Colon (tissue), 2 donors: ENCODE measurements around the gene TNS4.

ENCODE experiments used
- FAIRE-seq: peaks from 2 replicates; lab custom pipeline; 2012; peaks lifted over from hg19 to GRCh38; lab: Jason Lieb, UNC
- donor health status: control.
- donor health status: control.

TNS4 gene

GRCh38 chr17:40472733-40473452, 28.5 kb downstream of the TNS4 start:
- no peak for FAIRE-seq

DNA sequence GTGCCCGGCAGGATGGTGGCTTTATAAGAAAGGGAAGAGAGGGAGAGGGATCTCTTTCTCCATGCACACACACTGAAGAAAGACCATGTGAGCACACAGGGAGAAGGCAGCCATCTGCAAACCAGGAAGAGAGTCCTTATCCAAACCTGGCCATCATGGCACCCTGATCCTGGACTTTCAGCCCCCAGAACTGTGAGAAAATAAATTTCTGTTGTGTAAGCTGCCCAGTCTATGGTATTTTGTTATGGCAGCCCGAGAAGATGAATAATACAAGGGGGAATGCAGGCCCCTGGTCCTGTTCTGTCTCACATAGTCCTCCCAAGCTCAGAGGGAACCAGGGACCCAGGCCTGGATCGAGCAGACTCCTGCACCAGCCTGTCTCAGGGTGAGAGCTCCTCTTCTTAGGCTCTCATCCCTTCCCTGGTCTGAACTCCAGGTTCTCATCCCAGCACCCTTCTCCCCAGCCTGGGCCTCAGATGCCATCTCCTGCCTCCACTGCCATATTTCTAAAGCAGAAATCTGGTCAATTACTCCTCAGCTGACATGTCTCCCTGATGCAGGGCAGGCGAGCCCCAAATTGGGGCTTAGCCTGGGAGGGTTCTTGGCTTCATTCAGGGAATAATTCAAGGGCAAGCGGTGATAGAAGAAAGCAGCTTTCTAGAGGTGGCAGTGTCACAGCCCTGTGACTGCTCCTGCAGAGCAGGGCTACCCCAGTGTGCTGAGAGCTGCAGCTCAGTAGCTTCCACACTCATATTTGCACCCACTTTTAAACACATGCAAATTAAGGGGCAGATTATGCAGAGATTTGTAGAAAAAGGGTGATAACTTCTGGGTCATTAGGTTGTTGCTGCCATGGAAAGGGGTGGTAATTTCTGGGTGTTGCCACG, 29.3 kb downstream of the TNS4 start:
- FAIRE-seq: no peak

- FAIRE-seq: no peak
Observed at GRCh38 chr17:40470932-40471828, 30.2 kb downstream of the TNS4 start.

- FAIRE-seq: no peak
Observed at GRCh38 chr17:40469805-40470675, 31.4 kb downstream of the TNS4 start.

GRCh38 chr17:40468560-40468959, 32.9 kb downstream of the TNS4 start:
- FAIRE-seq: no peak

- FAIRE-seq: no peak
Observed at GRCh38 chr17:40467281-40467867, 34.0 kb downstream of the TNS4 start.

DNA sequence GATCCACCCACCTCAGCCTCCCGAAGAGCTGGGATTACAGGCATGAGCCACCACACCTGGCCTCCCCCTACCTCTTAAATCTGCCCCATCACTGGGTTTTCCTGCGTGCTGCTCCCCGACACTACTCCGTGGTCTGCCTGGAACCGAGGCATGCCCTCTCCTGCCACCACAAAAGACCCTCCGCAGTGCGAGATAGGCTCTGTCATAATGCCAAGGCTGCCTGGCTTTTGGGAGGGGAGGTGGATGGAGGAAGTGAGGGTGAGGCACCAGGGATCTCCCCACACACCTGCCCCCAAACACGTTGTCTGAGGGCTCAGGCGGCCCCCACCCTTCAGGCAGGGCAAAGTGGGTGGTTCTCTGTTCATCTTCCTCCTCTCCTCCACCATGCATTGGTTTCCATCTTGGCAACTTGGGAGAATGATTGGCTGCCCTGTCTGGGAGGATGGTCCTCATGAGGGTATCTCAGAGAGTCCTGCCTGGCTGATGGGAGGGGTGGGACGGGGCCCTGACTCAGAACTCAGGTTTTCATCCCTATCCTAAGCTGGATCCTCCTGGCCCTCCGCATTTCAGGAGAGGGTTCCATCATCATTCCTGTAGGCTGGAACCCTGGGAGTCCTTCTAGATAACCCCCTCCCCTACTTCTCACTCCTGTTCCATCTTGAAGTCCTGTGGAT, 35.0 kb downstream of the TNS4 start:
- FAIRE-seq: no peak

DNA sequence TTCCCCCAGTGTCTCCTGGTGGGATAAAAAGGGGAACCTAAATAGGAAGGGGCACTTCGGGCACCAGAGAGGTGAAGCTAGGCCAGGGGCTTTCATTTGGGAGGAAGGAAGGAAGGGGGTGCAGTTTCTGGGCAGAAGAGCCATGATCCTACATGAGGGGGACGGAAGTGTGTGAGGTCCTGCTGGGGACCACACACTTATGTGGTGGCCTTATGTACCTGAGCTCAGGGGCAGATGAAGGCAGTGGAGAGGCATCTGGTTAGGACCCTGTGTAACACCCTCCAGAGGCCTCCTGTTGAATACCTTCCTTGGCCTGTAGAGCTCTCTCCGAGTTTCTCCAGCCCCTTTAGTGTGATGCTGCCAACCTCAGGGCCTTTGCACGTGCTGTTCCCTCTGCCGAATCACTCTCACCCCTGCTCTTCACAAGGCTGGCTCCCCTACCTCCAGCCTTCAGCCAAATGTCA, 37.0 kb downstream of the TNS4 start:
- no peak for FAIRE-seq

- FAIRE-seq: no peak
Observed at GRCh38 chr17:40463122-40463550, 38.3 kb downstream of the TNS4 start.

DNA sequence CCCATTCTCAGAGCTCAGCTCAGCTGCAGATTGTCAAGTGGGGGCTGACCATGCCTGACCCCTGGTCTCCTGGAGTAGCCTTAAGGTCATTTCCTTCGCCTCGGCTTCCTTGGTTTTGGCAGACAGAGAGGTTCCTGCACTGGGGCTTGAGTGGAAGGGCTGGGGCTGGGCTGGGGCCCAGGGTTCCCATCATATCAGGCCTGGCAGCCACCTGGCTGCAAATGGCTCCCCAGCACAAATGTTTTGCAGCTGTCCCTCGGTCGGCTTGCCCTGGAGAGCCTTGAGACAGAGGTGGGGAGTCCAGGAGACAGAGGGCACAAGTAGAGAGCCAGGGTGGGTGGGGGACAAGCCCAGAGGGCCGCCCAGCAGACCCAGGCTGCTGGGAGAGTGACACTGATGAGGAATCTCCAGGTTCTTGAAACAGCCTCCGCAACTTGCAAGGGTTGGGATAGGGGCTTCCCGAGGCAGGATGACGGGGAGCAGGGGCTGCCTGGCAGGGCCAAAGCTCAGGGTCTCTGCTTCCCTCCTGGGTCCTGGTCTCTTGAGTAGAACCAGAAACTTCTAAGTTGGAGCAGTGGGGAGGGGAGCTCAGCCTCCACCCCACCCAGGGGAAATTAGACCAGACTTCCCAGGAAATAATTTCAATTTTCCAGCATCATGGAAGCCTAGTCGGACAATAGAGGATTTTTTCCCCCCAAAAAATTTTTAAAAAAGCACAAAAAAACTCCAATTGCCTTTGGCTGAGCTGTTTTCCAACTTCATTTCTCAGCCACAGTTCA, 38.9 kb downstream of the TNS4 start:
- FAIRE-seq: no peak

DNA sequence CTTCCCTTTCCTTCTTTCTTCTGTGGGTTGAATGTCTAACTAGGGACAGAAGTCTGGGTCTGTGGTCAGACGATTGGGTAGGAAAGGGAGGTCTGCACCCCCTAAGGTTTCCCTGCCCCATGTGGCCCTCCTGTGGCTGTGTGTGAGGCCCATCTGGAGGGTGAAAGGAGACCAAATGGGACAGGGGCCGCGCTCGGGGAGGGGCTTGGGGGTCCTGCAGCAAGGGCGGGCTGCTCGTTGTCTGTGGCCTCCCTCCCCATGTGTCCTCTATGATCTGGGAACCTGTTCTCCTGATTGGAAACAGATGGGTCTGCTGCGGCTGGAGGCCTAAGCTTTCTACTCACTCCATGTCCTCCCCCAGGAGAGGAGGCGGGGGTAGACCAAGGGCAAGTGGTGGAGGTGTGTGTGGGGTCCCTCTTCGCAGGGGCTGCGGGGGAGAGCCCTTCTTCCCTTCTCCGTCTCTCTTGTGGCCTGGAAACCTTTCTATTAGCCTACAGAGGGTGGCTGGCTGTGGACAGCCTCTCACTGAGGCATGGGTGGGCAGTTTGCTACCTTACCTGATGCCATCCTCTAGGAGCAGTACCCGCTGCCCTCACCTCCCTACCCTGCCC, 39.6 kb downstream of the TNS4 start:
- no peak for FAIRE-seq

DNA sequence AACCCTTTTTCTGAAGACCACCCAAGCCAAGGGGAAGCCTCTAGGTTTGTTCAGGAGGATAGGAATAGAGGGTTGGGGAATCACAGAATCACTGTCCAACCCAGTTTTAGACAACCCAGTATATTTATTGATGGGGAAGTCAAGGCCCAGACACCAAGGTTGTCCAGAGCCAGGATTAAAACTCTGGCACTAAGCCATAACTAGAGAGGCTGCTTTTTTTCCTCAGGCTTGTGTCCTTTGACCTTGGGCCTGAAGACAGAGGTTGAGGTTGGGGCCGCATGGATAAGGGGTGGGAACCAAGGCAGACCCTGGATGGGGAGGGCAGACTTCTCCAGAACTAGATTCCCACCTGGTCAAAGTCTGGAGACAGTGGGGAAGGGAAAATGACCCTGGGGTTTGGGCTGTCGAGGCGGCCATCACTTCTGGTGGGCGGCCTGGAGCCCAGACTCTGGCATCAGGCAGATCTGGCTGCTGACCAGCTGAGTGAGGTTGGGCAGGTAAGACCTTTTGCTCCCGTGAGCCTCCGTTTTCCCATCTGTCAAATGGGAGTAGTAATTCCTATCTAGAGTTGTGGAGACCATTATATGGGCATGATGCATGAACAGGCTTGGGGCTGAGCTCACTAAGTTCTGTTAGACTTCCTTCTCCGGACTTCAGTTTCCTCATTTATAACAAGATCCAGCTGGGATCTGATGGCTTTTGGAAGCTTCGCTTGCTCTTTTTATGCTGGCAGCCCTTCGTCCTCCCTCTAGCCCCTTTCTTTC, 40.3 kb downstream of the TNS4 start:
- no peak for FAIRE-seq

DNA sequence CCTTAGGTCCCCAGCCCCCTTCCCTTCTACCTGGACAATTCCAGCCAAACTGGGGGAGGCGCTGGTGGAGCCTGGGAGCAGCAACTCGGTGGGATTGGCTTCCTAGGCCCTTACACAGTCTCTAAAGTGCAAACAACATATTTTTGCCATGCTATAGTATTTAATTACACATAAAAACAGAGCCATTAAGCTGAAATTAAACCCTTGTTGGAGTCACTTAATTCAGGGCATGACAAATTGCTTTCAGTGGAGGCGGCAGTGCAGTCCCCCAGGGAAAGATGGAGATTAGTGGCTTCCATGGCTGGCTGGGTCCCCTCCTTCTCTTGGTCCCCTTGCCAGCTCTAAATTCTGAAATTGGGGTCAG, 40.8 kb downstream of the TNS4 start:
- FAIRE-seq: no peak

- no peak for FAIRE-seq
Observed at GRCh38 chr17:40459636-40460603, 41.5 kb downstream of the TNS4 start.

DNA sequence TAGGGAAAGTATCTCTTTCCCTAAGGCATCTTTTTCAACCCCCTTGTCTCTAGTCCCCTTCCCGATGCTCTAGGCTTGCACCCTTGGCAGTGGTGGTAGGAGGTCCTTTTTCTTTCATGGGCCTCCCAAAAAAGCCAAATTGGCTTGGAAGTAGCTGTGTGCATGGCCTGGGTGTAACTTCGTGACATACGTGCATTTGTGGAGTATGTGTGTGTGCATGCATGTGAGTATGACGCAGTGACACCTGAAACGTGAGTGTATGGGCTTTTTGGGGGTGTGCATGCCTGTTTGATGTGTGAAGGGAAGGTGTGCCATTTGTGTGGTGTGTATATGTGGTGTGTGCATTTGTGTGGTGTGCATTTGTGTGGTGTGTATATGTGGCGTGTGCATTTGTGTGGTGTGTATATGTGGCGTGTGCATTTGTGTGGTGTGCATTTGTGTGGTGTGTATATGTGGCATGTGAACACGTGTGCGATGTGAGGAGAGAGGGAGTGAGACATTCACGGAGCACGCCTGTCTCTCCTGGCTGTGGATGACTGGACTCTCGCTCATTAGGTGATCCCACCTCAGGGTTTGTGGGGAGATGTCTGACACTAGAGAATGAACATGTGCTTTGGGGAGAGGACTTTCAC, 42.5 kb downstream of the TNS4 start:
- FAIRE-seq: no peak

DNA sequence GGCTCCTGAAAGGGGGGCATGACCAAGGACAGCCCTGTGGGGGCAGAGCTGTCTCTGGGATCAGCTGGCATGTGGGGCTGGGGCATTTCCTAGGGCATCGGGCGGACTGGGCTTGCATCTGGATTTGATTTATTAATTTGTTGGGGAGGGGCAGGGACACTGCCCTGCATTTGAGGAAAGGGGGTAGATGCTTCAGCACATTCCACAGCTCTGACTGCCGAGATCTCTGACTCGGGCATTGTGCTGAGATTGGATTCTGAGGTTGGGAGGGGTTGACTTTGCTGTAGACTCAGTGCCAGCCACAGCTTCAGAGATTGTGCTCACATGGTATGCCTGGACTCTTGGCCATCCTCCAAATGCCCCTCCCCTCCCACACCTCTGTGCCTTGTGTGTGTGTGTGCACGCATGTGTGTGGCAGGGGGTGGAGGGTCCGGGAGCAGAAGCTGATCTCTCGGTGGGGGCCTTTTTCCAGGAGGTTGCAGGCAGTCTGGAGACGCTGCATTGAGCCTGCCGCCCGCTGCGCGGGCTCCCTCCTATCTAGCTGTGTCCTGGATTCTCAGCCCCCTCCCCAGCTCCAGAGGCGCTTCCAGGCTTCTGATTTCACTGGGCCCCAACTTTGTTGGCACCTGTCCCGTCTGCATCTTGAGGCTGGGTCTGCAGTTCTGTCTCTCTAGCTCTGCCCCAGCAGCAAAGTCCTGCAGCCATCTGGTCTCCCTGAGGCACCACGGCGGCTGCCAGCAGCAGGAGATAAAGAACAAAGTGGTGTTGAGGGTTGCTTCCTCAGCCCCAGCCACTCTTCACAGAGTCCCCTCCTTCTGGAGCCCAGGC, 43.2 kb downstream of the TNS4 start:
- FAIRE-seq: no peak
